Spinal cord (tissue), 10 donors: ENCODE measurements around the gene NPS. TPM values are rescaled to one million over a fixed set of nuclear protein-coding genes. Genes with fewer than 3 reads are reported as not detected.

Source experiments
- DNase-seq, 6 donors: peaks; one replicate each; pipeline versions ENCODE4 v3.0.0 to v3.0.0-alpha.2; 2013 to 2015; ENCODE audit warnings: low spot score in 6 of 6, low read depth in 4 of 6
- H3K27ac ChIP-seq: one replicate; pipeline ENCODE4 v1.5.1; 2013; ENCODE audit warnings: low read depth, low read length, control low read depth
- H3K27me3 ChIP-seq: one replicate; pipeline ENCODE4 v1.6.1; 2013; ENCODE audit warnings: low read length; ENCODE audit not compliant: control insufficient read depth, insufficient read depth
- H3K36me3 ChIP-seq: one replicate; pipeline ENCODE4 v1.6.1; 2013; ENCODE audit warnings: low read length; ENCODE audit not compliant: control insufficient read depth, insufficient read depth
- H3K4me1 ChIP-seq: one replicate; pipeline ENCODE4 v1.6.1; 2013; ENCODE audit warnings: low read length; ENCODE audit not compliant: control insufficient read depth, insufficient read depth
- H3K4me3 ChIP-seq: one replicate; pipeline ENCODE4 v1.5.1; 2013; ENCODE audit warnings: low read depth, low read length, control low read depth
- H3K9me3 ChIP-seq: one replicate; pipeline ENCODE4 v1.6.1; 2013; ENCODE audit warnings: low read length; ENCODE audit not compliant: control insufficient read depth, insufficient read depth
- WGBS: methylation state at CpG from one replicate; pipeline ENCODE4 v1.1.5; 2013; ENCODE audit warnings: missing lambda C conversion rate; ENCODE audit not compliant: insufficient coverage; 5-methylcytosine and 5-hydroxymethylcytosine counted together
- polyA plus RNA-seq, 2 donors: library from polyadenylated mRNA; unstranded; fragments of 120-200 nt; gene quantifications; one replicate each; pipeline ENCODE4 v1.2.1, GENCODE V29; 2013; ENCODE audit not compliant: insufficient read length in 2 of 2
- total RNA-seq, 2 donors: library from RNA; depleted of rRNA in 1 of 2; stranded (reverse); fragments of 120-200 nt in 1 of 2; fragments of >200 nt in 1 of 2; gene quantifications; one replicate each; pipeline versions ENCODE4 v1.2.3 to v1.2.4, GENCODE V29; 2013 to 2014
- donor health status: healthy.

The NPS gene
- total and polyA plus RNA-seq, 4 donors: not detected

GRCh38 chr10:127552446-127552845, 3.3 kb downstream of the NPS start:
- WGBS: no CpG with 5 or more reads among the region's 4 CpGs
- no peak for DNase-seq
- H3K4me1 ChIP-seq: no peaks in the 10 kb centered on the region

GRCh38 chr10:127553417-127553816, 4.3 kb downstream of the NPS start:
- Histone ChIP-seq H3K4me1 (no peaks in the 10 kb centered on the region), H3K4me3 (no peak overlapping the region), H3K9me3 (no peaks in the 10 kb centered on the region), H3K36me3 (no peaks in the 10 kb centered on the region), H3K27me3 (no peaks in the 10 kb centered on the region), H3K27ac (no peak overlapping the region)
- DNase-seq: no peak
- WGBS: 94% methylated on average over 3 of the region's 7 CpGs

More at GRCh38 chr10:127552446-127552845, 3.3 kb downstream of the NPS start:
- H3K27me3 ChIP-seq: no peaks in the 10 kb centered on the region
- no peaks in the 10 kb centered on the region for H3K36me3 ChIP-seq
- H3K27ac ChIP-seq: no peak overlapping the region
- no peaks in the 10 kb centered on the region for H3K9me3 ChIP-seq
- H3K4me3 ChIP-seq: no peak overlapping the region

GRCh38 chr10:127556916-127557315, 7.8 kb downstream of the NPS start:
- peak in 3 of 6 donors; percentile 20 to 64 (median 47) for DNase-seq
- WGBS: 17% methylated on average over 8 of the region's 11 CpGs
- Histone ChIP-seq H3K4me3 (no peak overlapping the region), H3K27me3 (no peaks in the 10 kb centered on the region), H3K27ac (no peak overlapping the region), H3K36me3 (no peaks in the 10 kb centered on the region), H3K9me3 (no peaks in the 10 kb centered on the region), H3K4me1 (no peaks in the 10 kb centered on the region)

GRCh38 chr10:127561647-127562046, 12.5 kb downstream of the NPS start:
- Histone ChIP-seq H3K4me1 (no peaks in the 10 kb centered on the region), H3K4me3 (no peak overlapping the region), H3K27ac (no peak overlapping the region), H3K36me3 (no peaks in the 10 kb centered on the region), H3K9me3 (no peaks in the 10 kb centered on the region), H3K27me3 (no peaks in the 10 kb centered on the region)
- WGBS: 71% methylated on average over 7 of the region's 8 CpGs
- DNase-seq: peak in 1 of 6 donors; percentile 38

GRCh38 chr10:127563718-127564553, 14.8 kb downstream of the NPS start:
- 77% methylated on average over 7 of the region's 10 CpGs for WGBS
- Histone ChIP-seq H3K4me3 (no peak overlapping the region), H3K4me1 (no peaks in the 10 kb centered on the region), H3K27ac (no peak overlapping the region), H3K36me3 (no peaks in the 10 kb centered on the region), H3K9me3 (no peaks in the 10 kb centered on the region), H3K27me3 (no peaks in the 10 kb centered on the region)
- DNase-seq: no peak

- H3K4me3 ChIP-seq: no peak overlapping the region
- H3K27me3 ChIP-seq: no peaks in the 10 kb centered on the region
- DNase-seq: no peak
- no peaks in the 10 kb centered on the region for H3K4me1 ChIP-seq
- no peaks in the 10 kb centered on the region for H3K36me3 ChIP-seq
- no peak overlapping the region for H3K27ac ChIP-seq
- no peaks in the 10 kb centered on the region for H3K9me3 ChIP-seq
- WGBS: 96% methylated on average over 3 of the region's 4 CpGs
Observed at GRCh38 chr10:127564644-127565043, 15.5 kb downstream of the NPS start.

GRCh38 chr10:127565583-127565982, 16.5 kb downstream of the NPS start:
- no peaks in the 10 kb centered on the region for H3K4me1 ChIP-seq
- no peak for DNase-seq
- H3K9me3 ChIP-seq: no peaks in the 10 kb centered on the region
- no peaks in the 10 kb centered on the region for H3K36me3 ChIP-seq
- H3K4me3 ChIP-seq: no peak overlapping the region
- no peak overlapping the region for H3K27ac ChIP-seq
- WGBS: 84% methylated on average over 3 of the region's 4 CpGs
- no peaks in the 10 kb centered on the region for H3K27me3 ChIP-seq

- H3K27me3 ChIP-seq: no peaks in the 10 kb centered on the region
- no CpG with 5 or more reads among the region's 4 CpGs for WGBS
- no peaks in the 10 kb centered on the region for H3K4me1 ChIP-seq
- H3K9me3 ChIP-seq: no peaks in the 10 kb centered on the region
- no peak for DNase-seq
- H3K36me3 ChIP-seq: no peaks in the 10 kb centered on the region
- H3K4me3 ChIP-seq: no peak overlapping the region
- H3K27ac ChIP-seq: no peak overlapping the region
Observed at GRCh38 chr10:127569210-127569609, 20.1 kb downstream of the NPS start.

GRCh38 chr10:127570036-127570435, 20.9 kb downstream of the NPS start:
- Histone ChIP-seq H3K27ac (no peak overlapping the region), H3K36me3 (no peaks in the 10 kb centered on the region), H3K4me1 (no peaks in the 10 kb centered on the region), H3K9me3 (no peaks in the 10 kb centered on the region), H3K27me3 (no peaks in the 10 kb centered on the region), H3K4me3 (no peak overlapping the region)
- 72% methylated on average over 3 of the region's 3 CpGs for WGBS
- DNase-seq: no peak

- DNase-seq: no peak
- H3K27ac ChIP-seq: no peak overlapping the region
- no peaks in the 10 kb centered on the region for H3K9me3 ChIP-seq
- no peaks in the 10 kb centered on the region for H3K27me3 ChIP-seq
- no CpG with 5 or more reads among the region's 1 CpG for WGBS
- H3K36me3 ChIP-seq: no peaks in the 10 kb centered on the region
- H3K4me3 ChIP-seq: no peak overlapping the region
- H3K4me1 ChIP-seq: no peaks in the 10 kb centered on the region
Observed at GRCh38 chr10:127571386-127571785, 22.3 kb downstream of the NPS start.
